ENCODE results near the gene MPV17.
"Not testable (repeated sequence)": the region's sequence is repeated elsewhere in the genome, so short reads cannot be mapped to it uniquely, and the experiment has no call there.

Gene MPV17

GRCh38 chr2:27298391-27299080 is 24.4 kb downstream of the MPV17 start:
- no peak for DNase-seq (ENCODE audit: low read depth in 2 of 2)

GRCh38 chr2:27297195-27297594 is 25.7 kb downstream of the MPV17 start:
- no peak for DNase-seq (ENCODE audit: low read depth in 2 of 2)

GRCh38 chr2:27296481-27296880 is 26.4 kb downstream of the MPV17 start:
- no peak for DNase-seq (ENCODE audit: low read depth in 2 of 2)

- no peak for DNase-seq (ENCODE audit: low read depth in 2 of 2)
These were observed 28.0 kb downstream of the MPV17 start for GRCh38 chr2:27294928-27295327.

- DNase-seq (ENCODE audit: low read depth in 2 of 2) = no peak
These were observed 31.0 kb downstream of the MPV17 start for GRCh38 chr2:27291865-27292264.

GRCh38 chr2:27290549-27290948 is 32.3 kb downstream of the MPV17 start:
- DNase-seq (ENCODE audit: low read depth in 2 of 2) = no peak

- DNase-seq (ENCODE audit: low read depth in 2 of 2) = no peak
These were observed 34.3 kb downstream of the MPV17 start for GRCh38 chr2:27288610-27289009.

- no peak for DNase-seq (ENCODE audit: low read depth in 2 of 2)
These were observed 37.4 kb downstream of the MPV17 start for GRCh38 chr2:27285481-27285880.

- no peak for DNase-seq (ENCODE audit: low read depth in 2 of 2)
These were observed 37.9 kb downstream of the MPV17 start for GRCh38 chr2:27284996-27285395.

GRCh38 chr2:27282892-27283291 is 40.0 kb downstream of the MPV17 start:
- no peak for DNase-seq (ENCODE audit: low read depth in 2 of 2)

- no peak for DNase-seq (ENCODE audit: low read depth in 2 of 2)
These were observed 40.9 kb downstream of the MPV17 start, which contains the start of gene TRIM54 for GRCh38 chr2:27281855-27282559. Gene TRIM54, plus strand, starts transcription at chr2:27282429. Its CDS starts 303 bp downstream, at chr2:27282732.

GRCh38 chr2:27281442-27281841 is 41.5 kb downstream of the MPV17 start:
- DNase-seq (ENCODE audit: low read depth in 2 of 2) = no peak

GRCh38 chr2:27280826-27281225 is 42.1 kb downstream of the MPV17 start:
- DNase-seq (ENCODE audit: low read depth in 2 of 2) = no peak

GRCh38 chr2:27278010-27278409 is 44.9 kb downstream of the MPV17 start:
- no peak for DNase-seq (ENCODE audit: low read depth in 2 of 2)

GRCh38 chr2:27275211-27276150 is 47.4 kb downstream of the MPV17 start, which contains the start of gene DNAJC5G:
Gene DNAJC5G, plus strand, starts transcription at chr2:27275433. Its CDS starts 1,296 bp downstream, at chr2:27276729.
- no peak for DNase-seq (ENCODE audit: low read depth in 2 of 2)

- DNase-seq (ENCODE audit: low read depth in 2 of 2) = not testable (repeated sequence)
These were observed 50.1 kb downstream of the MPV17 start for GRCh38 chr2:27272537-27273522.

- no peak for DNase-seq (ENCODE audit: low read depth in 2 of 2)
These were observed 51.1 kb downstream of the MPV17 start for GRCh38 chr2:27271631-27272340.

GRCh38 chr2:27270670-27271069 is 52.2 kb downstream of the MPV17 start:
- DNase-seq (ENCODE audit: low read depth in 2 of 2) = no peak

GRCh38 chr2:27270131-27270530 is 52.8 kb downstream of the MPV17 start:
- DNase-seq (ENCODE audit: low read depth in 2 of 2) = no peak

- not testable (repeated sequence) for DNase-seq (ENCODE audit: low read depth in 2 of 2)
These were observed 54.6 kb downstream of the MPV17 start for GRCh38 chr2:27268296-27268695.

Measured in stimulated activated CD8-positive, alpha-beta memory T cell treated with anti-CD3 and anti-CD28 coated beads, Interleukin-2, amount 100 ng/mL, for 48 hours (primary cell).